Stimulated activated CD8-positive, alpha-beta memory T cell treated with anti-CD3 and anti-CD28 coated beads, Interleukin-12 subunit alpha, Interleukin-12 subunit beta, amount 100 ng/mL, for 24 hours (primary cell): Measurements from ENCODE around the gene NSMF.
"Not testable (repeated sequence)": the region's sequence is repeated elsewhere in the genome, so short reads cannot be mapped to it uniquely, and the experiment has no call there.

Experiments used
- DNase-seq: peaks from one replicate; pipeline ENCODE4 v3.0.0-alpha.2; 2020; ENCODE audit errors: extremely low read depth

The NSMF gene

GRCh38 chr9:137457406-137458193, 1.5 kb downstream of the NSMF start:
- no peak for DNase-seq

- no peak for DNase-seq
These were observed 2.2 kb downstream of the NSMF start for GRCh38 chr9:137456864-137457405.

GRCh38 chr9:137456061-137456863, 2.9 kb downstream of the NSMF start:
- no peak for DNase-seq

GRCh38 chr9:137455359-137455991, 3.7 kb downstream of the NSMF start:
- no peak for DNase-seq

- no peak for DNase-seq
These were observed 4.4 kb downstream of the NSMF start for GRCh38 chr9:137454597-137455358.

GRCh38 chr9:137454145-137454596, 5.0 kb downstream of the NSMF start:
- DNase-seq = no peak

- DNase-seq = no peak
These were observed 5.5 kb downstream of the NSMF start for GRCh38 chr9:137453643-137454081.

GRCh38 chr9:137452761-137453642, 6.1 kb downstream of the NSMF start:
- DNase-seq = no peak

- no peak for DNase-seq
These were observed 7.0 kb downstream of the NSMF start for GRCh38 chr9:137452006-137452760.

GRCh38 chr9:137451264-137452005, 7.7 kb downstream of the NSMF start:
- DNase-seq = not testable (repeated sequence)

- DNase-seq = not testable (repeated sequence)
These were observed 8.5 kb downstream of the NSMF start for GRCh38 chr9:137450539-137451222.

- DNase-seq = no peak
These were observed 9.1 kb downstream of the NSMF start for GRCh38 chr9:137449931-137450538.

GRCh38 chr9:137449081-137449844, 9.9 kb downstream of the NSMF start:
- no peak for DNase-seq

- DNase-seq = no peak
These were observed 10.6 kb downstream of the NSMF start for GRCh38 chr9:137448602-137448962.

GRCh38 chr9:137447722-137448601, 11.2 kb downstream of the NSMF start:
- no peak for DNase-seq

- DNase-seq = no peak
These were observed 12.2 kb downstream of the NSMF start for GRCh38 chr9:137446851-137447471.
